ENCODE results near the gene IL34.

GRCh38 chr16:70678121-70678897, 31.9 kb downstream of the IL34 start:
- no peak for TF ChIP-seq EZH2 (IDR thresholded peaks at IDR 0.05; ENCODE audit: borderline replicate concordance, low read length)
- TF ChIP-seq, protein P1, sequence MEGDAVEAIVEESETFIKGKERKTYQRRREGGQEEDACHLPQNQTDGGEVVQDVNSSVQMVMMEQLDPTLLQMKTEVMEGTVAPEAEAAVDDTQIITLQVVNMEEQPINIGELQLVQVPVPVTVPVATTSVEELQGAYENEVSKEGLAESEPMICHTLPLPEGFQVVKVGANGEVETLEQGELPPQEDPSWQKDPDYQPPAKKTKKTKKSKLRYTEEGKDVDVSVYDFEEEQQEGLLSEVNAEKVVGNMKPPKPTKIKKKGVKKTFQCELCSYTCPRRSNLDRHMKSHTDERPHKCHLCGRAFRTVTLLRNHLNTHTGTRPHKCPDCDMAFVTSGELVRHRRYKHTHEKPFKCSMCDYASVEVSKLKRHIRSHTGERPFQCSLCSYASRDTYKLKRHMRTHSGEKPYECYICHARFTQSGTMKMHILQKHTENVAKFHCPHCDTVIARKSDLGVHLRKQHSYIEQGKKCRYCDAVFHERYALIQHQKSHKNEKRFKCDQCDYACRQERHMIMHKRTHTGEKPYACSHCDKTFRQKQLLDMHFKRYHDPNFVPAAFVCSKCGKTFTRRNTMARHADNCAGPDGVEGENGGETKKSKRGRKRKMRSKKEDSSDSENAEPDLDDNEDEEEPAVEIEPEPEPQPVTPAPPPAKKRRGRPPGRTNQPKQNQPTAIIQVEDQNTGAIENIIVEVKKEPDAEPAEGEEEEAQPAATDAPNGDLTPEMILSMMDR (IDR thresholded peaks at IDR 0.05; ENCODE audit: low read length), result no peak

Data from OCI-LY1 (cell line).